HG03097 (cell line): ENCODE results near the gene PCDHGB5.
"Not testable (repeated sequence)": the region's sequence is repeated elsewhere in the genome, so short reads cannot be mapped to it uniquely, and the experiment has no call there.

Source experiments
- ATAC-seq: cut with Tn5 transposase; IDR thresholded peaks from one replicate; pipeline ENCODE4 v1.9.1; 2021; ENCODE audit not compliant: unreplicated experiment, low FRiP score

The PCDHGB5 gene

GRCh38 chr5:141409598-141410306, 12.0 kb downstream of the PCDHGB5 start:
- ATAC-seq = no peak

- no peak for ATAC-seq
These were observed 13.8 kb downstream of the PCDHGB5 start for GRCh38 chr5:141411575-141411974.

GRCh38 chr5:141412854-141413539, 15.2 kb downstream of the PCDHGB5 start, which contains the start of gene PCDHGA10:
PCDHGA10 (plus strand) TSS chr5:141412987; CDS start chr5:141413176, 189 bp downstream.
- ATAC-seq = no peak

GRCh38 chr5:141413540-141414069, 15.9 kb downstream of the PCDHGB5 start:
- no peak for ATAC-seq

GRCh38 chr5:141414548-141415274, 17.0 kb downstream of the PCDHGB5 start:
- not testable (repeated sequence) for ATAC-seq

GRCh38 chr5:141415275-141415618, 17.5 kb downstream of the PCDHGB5 start:
- ATAC-seq = not testable (repeated sequence)

GRCh38 chr5:141417494-141418172, 19.9 kb downstream of the PCDHGB5 start, which contains the start of gene PCDHGB7:
PCDHGB7 (plus strand) TSS chr5:141417677; CDS start chr5:141417860, 183 bp downstream.
- ATAC-seq = peak; percentile 70

GRCh38 chr5:141419074-141419880, 21.5 kb downstream of the PCDHGB5 start:
- no peak for ATAC-seq

GRCh38 chr5:141420855-141421488, 23.2 kb downstream of the PCDHGB5 start, which contains the start of gene PCDHGA11:
PCDHGA11 (plus strand) TSS chr5:141421051; CDS start chr5:141421228, 177 bp downstream.
- ATAC-seq = no peak

GRCh38 chr5:141421489-141421855, 23.7 kb downstream of the PCDHGB5 start:
- no peak for ATAC-seq

GRCh38 chr5:141422742-141423291, 25.1 kb downstream of the PCDHGB5 start:
- no peak for ATAC-seq

GRCh38 chr5:141427783-141428426, 30.2 kb downstream of the PCDHGB5 start:
- ATAC-seq = no peak

- no peak for ATAC-seq
These were observed 32.8 kb downstream of the PCDHGB5 start, which contains the start of gene PCDHGA12 for GRCh38 chr5:141430332-141431113. PCDHGA12 (plus strand) TSS chr5:141430507; CDS start chr5:141430760, 253 bp downstream.

GRCh38 chr5:141431286-141431685, 33.5 kb downstream of the PCDHGB5 start:
- ATAC-seq = no peak

GRCh38 chr5:141432308-141432707, 34.6 kb downstream of the PCDHGB5 start:
- not testable (repeated sequence) for ATAC-seq

- not testable (repeated sequence) for ATAC-seq
These were observed 35.0 kb downstream of the PCDHGB5 start for GRCh38 chr5:141432726-141433125.

GRCh38 chr5:141434006-141434405, 36.3 kb downstream of the PCDHGB5 start:
- ATAC-seq = no peak
